Neural progenitor cell (in vitro differentiated cells): ENCODE data around the gene PPIL1. TPM values are rescaled to one million over a fixed set of nuclear protein-coding genes. Genes with fewer than 3 reads are reported as not detected.

Source experiments
- DNase-seq: peaks from one replicate; pipeline ENCODE4 v3.0.0-alpha.2; 2016; ENCODE audit warnings: low spot score
- H2AFZ ChIP-seq: fragments of 200-600 bp; sonication (generic); replicated peaks from 2 replicates; pipeline ENCODE4 v1.6.1; 2016; ENCODE audit warnings: antibody characterized with exemption
- H3F3A ChIP-seq: fragments of 200-600 bp; sonication (generic); 2 replicates; pipeline ENCODE4 v1.6.1; 2016; ENCODE audit warnings: antibody characterized with exemption, low read depth
- H3K27ac ChIP-seq: fragments of 200-600 bp; sonication (generic); 2 replicates; pipeline ENCODE4 v1.5.1; 2016; ENCODE audit warnings: mild to moderate bottlenecking
- H3K27me3 ChIP-seq: fragments of 200-600 bp; sonication (generic); 2 replicates; pipeline ENCODE4 v1.6.1; 2016; ENCODE audit warnings: mild to moderate bottlenecking, moderate library complexity
- H3K36me3 ChIP-seq: fragments of 200-600 bp; sonication (generic); 2 replicates; pipeline ENCODE4 v1.5.1; 2016
- H3K4me1 ChIP-seq: fragments of 200-600 bp; sonication (generic); 2 replicates; pipeline ENCODE4 v1.6.1; 2016; ENCODE audit warnings: mixed run types
- H3K4me2 ChIP-seq: fragments of 200-600 bp; sonication (generic); 2 replicates; pipeline ENCODE4 v1.6.1; 2016
- H3K4me3 ChIP-seq: fragments of 200-600 bp; sonication (generic); 2 replicates; pipeline ENCODE4 v1.5.1; 2016
- H3K79me2 ChIP-seq: fragments of 200-600 bp; sonication (generic); 2 replicates; pipeline ENCODE4 v1.6.1; 2016; ENCODE audit warnings: low read depth
- H3K9ac ChIP-seq: fragments of 200-600 bp; sonication (generic); 2 replicates; pipeline ENCODE4 v1.6.1; 2016
- H3K9me3 ChIP-seq: fragments of 200-600 bp; sonication (generic); 2 replicates; pipeline ENCODE4 v1.5.1; 2016; ENCODE audit warnings: low read depth
- H4K20me1 ChIP-seq: fragments of 200-600 bp; sonication (generic); 2 replicates; pipeline ENCODE4 v1.6.1; 2016; ENCODE audit warnings: low read depth
- H3K27ac Mint-ChIP-seq: 3 replicates; pipeline ENCODE4 v1.8.0; 2021; ENCODE audit warnings: mixed read lengths
- H3K27me3 Mint-ChIP-seq: 2 replicates; pipeline ENCODE4 v1.8.0; 2022; ENCODE audit warnings: low read depth, mild to moderate bottlenecking, inconsistent platforms, moderate library complexity, mixed read lengths; ENCODE audit not compliant: insufficient read depth
- H3K36me3 Mint-ChIP-seq: 3 replicates; pipeline ENCODE4 v1.8.0; 2021; ENCODE audit warnings: mixed read lengths
- H3K4me1 Mint-ChIP-seq: 3 replicates; pipeline ENCODE4 v1.8.0; 2021; ENCODE audit warnings: mixed read lengths
- H3K4me3 Mint-ChIP-seq: 3 replicates; pipeline ENCODE4 v1.8.0; 2021; ENCODE audit warnings: mild to moderate bottlenecking, moderate library complexity, mixed read lengths
- H3K9me3 Mint-ChIP-seq: 3 replicates; pipeline ENCODE4 v1.8.0; 2020; ENCODE audit warnings: mixed read lengths
- CTCF ChIP-seq: fragments of 200-600 bp; sonication (generic); IDR thresholded peaks from 2 replicates; pipeline ENCODE4 v1.5.1; 2017; ENCODE audit warnings: antibody characterized with exemption, mild to moderate bottlenecking
- EZH2 ChIP-seq: fragments of 200-600 bp; sonication (generic); IDR thresholded peaks from 2 replicates; pipeline ENCODE4 v1.6.1; 2017; ENCODE audit warnings: antibody characterized with exemption, mild to moderate bottlenecking, moderate library complexity
- EZH2phosphoT487 ChIP-seq: fragments of 200-600 bp; sonication (generic); IDR thresholded peaks from 2 replicates; pipeline ENCODE4 v1.6.1; 2017; ENCODE audit warnings: antibody characterized with exemption
- total RNA-seq: library from RNA; depleted of rRNA; stranded (reverse); fragments of >200 nt; gene quantifications from 2 replicates; pipeline ENCODE4 v1.2.3, GENCODE V29; 2015; ENCODE audit warnings: low replicate concordance

PPIL1 gene
- total RNA-seq, 1 donor from 2014 or later = 93.1 TPM

- Mint-ChIP-seq H3K36me3 (peaks cover 11% of the 10 kb centered on the region), H3K9me3 (no peaks in the 10 kb centered on the region), H3K4me1 (peaks cover 33% of the 10 kb centered on the region), H3K27ac (no peak overlapping the region), H3K27me3 (peaks cover 5% of the 10 kb centered on the region), H3K4me3 (no peak overlapping the region)
- Histone ChIP-seq H3K9ac (no peak overlapping the region), H3K4me3 (no peak overlapping the region), H3K9me3 (no peaks in the 10 kb centered on the region), H4K20me1 (peaks cover 16% of the 10 kb centered on the region), H3K36me3 (no peaks in the 10 kb centered on the region), H3K4me2 (no peak overlapping the region), H3K27me3 (peaks cover 5% of the 10 kb centered on the region), H3K79me2 (no peaks in the 10 kb centered on the region), H2AFZ (no peak overlapping the region), H3K4me1 (peaks cover 11% of the 10 kb centered on the region), H3K27ac (no peak overlapping the region), H3F3A (peaks cover 27% of the 10 kb centered on the region)
- no peak for DNase-seq
- TF ChIP-seq CTCF (no peak), EZH2phosphoT487 (no peak), EZH2 (no peak)
Measured at GRCh38 chr6:36851626-36852025, 23.0 kb downstream of the PPIL1 start.

GRCh38 chr6:36851149-36851614, 23.4 kb downstream of the PPIL1 start:
- H3K4me1 Mint-ChIP-seq = peaks cover 33% of the 10 kb centered on the region
- H2AFZ ChIP-seq = no peak overlapping the region
- TF ChIP-seq EZH2phosphoT487 (no peak), CTCF (peak; percentile 88)

DNA sequence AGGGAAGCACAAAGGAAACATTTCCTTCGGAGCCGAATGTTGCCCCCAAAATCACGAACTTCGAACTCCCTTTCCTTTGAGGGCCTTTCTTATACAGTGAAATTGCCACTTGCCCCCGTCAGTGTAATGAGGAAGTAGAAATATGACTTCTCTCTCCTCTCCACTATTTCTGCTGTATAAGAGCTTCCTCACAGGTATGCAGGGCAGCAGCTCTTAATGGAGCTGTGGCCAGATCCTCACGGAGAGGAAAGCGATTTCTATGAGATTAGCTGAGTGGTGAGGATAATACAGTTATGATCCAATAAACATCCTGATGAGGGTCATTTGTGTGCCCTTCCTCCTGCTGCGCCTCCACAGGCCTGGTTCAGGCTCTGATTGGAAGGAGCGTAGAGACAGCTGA, 24.6 kb downstream of the PPIL1 start:
- Mint-ChIP-seq H3K36me3 (peaks cover 4% of the 10 kb centered on the region), H3K4me3 (no peak overlapping the region), H3K4me1 (peaks cover 36% of the 10 kb centered on the region), H3K9me3 (no peaks in the 10 kb centered on the region), H3K27ac (no peak overlapping the region), H3K27me3 (peaks cover 9% of the 10 kb centered on the region)
- Histone ChIP-seq H3K4me3 (no peak overlapping the region), H4K20me1 (peaks cover 14% of the 10 kb centered on the region), H3F3A (peaks cover 27% of the 10 kb centered on the region), H3K9me3 (no peaks in the 10 kb centered on the region), H3K4me2 (no peak overlapping the region), H3K36me3 (no peaks in the 10 kb centered on the region), H3K27me3 (peaks cover 5% of the 10 kb centered on the region), H3K9ac (no peak overlapping the region), H3K79me2 (no peaks in the 10 kb centered on the region), H3K4me1 (peaks cover 11% of the 10 kb centered on the region), H3K27ac (no peak overlapping the region), H2AFZ (no peak overlapping the region)
- DNase-seq = no peak
- TF ChIP-seq EZH2 (no peak), CTCF (no peak), EZH2phosphoT487 (no peak)

More at GRCh38 chr6:36851149-36851614, 23.4 kb downstream of the PPIL1 start:
- Histone ChIP-seq H4K20me1 (peaks cover 14% of the 10 kb centered on the region), H3K9me3 (no peaks in the 10 kb centered on the region), H3K27me3 (peaks cover 5% of the 10 kb centered on the region), H3K4me1 (peaks cover 11% of the 10 kb centered on the region), H3K4me2 (no peak overlapping the region), H3K36me3 (no peaks in the 10 kb centered on the region), H3K27ac (no peak overlapping the region), H3K79me2 (no peaks in the 10 kb centered on the region), H3K4me3 (no peak overlapping the region), H3K9ac (no peak overlapping the region), H3F3A (peaks cover 27% of the 10 kb centered on the region)
- H3K27me3 Mint-ChIP-seq = peaks cover 5% of the 10 kb centered on the region
- peak; percentile 81 for DNase-seq
- H3K9me3 Mint-ChIP-seq = no peaks in the 10 kb centered on the region
- H3K27ac Mint-ChIP-seq = no peak overlapping the region
- no peak overlapping the region for H3K4me3 Mint-ChIP-seq
- H3K36me3 Mint-ChIP-seq = peaks cover 6% of the 10 kb centered on the region
